ENCODE measurements around the gene RASGRP2.

Gene RASGRP2

DNA sequence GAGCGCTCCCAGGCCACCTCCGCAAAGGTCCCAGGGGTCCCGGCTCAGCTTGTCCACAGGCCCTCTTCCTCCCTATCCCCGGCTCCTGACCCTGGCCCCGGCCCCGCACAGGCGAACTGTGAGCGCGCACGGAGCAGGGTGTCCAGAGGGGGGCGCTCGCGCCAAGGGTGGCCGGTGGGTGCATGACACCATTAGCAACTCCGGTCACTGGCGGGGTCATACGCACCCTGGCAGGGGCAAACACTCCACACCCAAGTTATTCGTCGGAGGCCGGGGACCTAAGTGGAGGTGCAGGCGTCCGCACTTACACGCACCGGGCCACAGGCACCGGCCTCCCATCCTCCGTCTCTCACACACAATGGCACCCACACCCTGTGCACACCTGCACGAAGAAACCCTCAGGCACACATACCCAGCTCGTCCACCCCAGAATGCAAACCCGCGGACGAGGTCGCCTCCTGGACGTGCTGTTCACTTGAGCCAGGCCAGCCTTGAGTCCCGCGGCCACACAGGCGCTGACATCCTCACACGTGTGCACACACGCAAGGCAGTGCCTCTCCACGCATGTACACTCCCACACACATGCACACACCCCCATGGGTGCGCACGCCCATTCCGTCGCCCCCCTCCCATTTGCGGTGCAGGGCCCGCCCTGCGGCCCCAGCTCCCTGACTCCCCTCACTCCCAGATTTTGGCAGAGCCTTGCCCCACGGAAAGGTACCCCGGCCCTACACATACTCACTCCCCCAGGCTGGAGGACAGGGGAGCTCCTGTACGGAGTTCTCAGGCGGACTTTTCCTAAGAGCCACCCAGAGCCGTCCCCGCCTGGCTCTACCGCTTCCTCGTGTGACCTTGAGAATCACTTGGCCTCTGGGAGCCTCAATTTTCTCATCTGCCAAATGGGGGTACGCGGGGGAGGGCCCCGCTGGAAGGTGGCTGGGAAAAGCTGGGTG is at the start of gene RASGRP2:
TSS of gene RASGRP2 (minus strand) at position 552 of the 953 bp plus-strand sequence. CDS start 1,276 bp downstream, outside the sequence.
- peak; percentile 61 for DNase-seq (ENCODE audit: low read depth)

DNA sequence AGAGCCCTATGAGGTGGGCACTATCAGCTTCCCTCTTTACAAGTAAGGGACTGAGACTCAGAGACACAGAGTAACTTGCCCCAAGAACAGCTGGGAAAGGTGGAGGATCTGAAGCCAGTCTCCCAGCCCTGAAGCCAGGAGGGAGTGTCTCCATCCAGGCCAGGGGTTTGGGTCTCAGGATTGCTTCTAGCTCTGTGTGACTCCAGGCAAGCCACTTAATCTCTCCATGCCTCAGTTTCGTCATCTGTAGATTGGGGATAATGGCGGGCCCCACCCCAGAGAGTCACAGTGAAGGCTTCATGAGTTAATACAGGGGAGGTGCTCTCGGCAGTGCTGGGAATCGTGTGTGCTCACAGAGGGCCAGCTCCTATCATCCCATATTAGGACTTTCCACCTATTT is 48.5 kb upstream of the RASGRP2 start:
- DNase-seq (ENCODE audit: low read depth) = no peak

DNA sequence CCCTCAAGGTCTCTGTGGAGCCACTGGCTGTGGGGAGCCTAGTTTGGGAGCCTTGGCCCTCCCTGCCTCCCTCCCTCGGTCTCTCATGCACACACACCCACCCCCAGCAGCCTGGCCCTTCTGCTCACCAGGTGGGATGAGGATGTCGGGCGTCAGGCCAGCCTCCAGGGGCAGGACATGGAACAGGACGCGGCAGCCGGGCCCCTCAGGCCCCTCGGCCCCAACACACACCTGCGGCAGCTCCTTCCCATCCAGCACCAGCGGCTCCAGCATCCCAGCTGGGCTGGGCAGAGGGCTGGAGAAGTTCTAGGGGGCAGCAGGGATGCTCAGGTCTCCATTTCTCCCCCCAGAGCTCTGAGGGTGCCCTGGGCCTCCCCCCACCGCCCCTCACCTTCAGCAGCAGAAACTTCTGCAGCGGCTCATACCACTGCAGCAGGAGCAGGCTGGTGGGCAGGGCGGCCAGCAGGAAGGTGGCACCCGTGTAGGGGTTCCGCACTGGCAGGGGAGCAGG is 47.9 kb upstream of the RASGRP2 start:
- no peak for DNase-seq (ENCODE audit: low read depth)

DNA sequence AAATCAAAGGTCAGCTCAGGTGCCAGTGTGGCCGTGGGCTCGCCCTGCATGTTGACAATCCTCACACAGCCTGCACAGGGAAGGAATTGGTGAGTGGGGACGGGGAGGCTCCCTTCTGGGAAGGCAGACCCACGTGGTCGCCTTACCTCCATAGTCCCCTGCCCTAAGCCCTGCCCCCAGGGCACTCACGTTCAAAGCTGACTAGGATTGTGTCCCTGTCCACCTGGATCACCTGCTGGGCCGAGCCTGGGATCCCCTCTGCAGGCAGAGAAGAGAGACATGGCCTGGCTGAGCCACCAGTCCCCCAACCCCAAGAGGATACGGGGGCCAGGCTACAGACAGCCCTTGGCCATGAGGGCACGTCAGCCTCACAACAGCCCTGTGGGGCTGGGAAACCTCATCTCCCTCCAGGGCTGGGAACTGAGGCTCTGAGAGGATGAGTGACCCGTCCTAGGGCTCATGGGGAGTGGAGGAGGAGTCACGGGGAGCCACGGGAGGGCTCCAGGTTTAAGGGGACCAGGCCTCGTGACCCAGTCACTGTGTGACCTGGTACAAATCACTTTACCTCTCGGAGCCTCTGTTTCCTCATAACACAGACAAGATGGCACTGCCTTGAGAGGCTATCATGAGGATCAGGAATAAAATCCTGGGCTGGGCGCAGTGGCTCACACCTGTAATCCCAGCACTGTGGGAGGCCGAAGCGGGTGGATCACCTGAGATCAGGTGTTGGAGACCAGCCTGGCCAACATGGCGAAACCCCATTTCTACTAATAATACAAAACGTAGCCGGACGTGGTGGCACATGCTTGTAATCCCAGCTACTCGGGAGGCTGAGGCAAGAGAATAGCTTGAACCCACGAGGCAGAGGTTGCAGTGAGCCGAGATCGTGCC is 46.5 kb upstream of the RASGRP2 start:
- no peak for DNase-seq (ENCODE audit: low read depth)

DNA sequence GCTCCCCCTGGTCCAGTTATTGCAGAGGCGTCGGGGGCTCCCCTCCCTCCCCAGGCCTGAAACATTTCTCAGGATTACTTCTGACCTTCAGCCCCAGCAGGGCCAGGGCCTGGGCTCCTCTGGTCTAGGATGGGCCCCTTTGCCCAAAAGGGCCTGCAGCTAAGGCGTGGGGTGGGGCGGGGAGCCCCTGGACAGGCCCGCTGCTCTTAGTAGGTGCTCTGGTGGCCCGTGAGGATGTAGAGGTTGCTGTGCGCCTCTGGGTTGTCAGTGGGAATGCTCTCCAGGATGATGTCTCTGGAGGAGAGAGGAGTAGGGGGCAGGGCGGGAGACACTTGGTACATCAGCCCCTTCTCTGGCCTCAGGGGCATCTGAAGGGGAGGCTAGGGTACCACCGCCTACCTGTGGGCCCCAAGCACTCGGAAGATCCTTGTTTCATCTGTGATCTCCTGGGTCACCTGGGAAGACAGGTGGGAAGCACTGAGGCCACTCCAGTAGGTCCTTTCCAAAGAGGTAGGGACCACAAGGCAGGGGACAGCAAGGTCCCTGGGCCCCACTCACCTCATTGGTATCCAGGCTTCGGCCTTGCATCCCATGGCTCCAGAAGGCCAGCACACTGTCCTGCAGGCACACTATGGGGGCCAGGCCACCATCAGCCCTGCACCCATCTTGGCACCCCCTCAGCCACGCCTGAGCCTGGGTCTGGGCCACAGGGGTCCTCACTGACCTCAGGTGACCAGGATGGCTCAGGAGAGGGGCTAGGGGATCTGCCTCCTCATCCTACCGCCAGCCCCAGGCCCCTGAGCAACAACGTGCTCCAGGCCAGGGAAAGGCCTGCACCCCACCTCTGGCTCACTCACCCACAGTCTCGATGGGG is 45.6 kb upstream of the RASGRP2 start:
- no peak for DNase-seq (ENCODE audit: low read depth)

DNA sequence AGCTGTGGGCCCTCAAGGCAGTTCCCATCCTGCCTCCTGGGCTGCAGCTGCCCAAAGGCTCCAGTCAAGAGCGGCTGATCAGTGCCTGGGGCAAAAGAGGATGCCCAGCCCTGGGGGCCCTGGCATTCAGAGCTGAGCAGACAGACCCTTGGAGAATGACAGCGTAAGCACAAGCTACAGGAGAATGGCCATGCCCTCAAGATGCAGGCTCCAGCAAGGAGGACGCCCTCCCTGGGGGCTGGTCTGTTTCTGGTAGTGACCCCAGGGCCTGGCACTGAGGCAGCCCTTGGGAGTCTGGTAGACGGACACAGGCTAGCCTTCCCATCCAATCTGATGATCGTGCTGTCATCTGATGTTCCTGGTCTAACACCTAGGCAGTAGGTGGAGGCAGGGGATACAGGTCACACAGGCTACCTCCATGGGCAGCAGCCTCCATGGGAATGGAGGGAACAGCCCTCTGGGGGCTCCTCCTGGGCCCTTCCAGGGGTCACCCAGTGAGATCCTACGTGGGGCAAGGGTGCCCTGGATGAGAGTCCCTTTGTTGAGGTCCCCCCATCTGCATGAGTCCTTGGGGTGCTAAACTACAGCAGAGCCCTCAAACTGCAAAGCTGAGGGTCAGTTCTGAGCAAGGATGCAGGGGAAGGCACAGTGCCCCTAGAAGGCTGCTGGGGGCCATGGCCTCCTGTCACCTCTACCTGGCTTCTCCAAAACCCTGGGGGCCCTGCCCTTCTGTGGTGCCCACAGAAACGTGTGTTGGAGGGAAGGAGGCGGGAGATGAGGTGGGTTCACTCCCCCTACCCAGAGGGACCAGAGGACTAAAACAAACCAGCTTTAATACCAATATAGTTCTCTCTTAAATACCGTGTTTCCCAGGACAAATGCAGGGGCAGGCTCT is 44.6 kb upstream of the RASGRP2 start:
- no peak for DNase-seq (ENCODE audit: low read depth)

DNA sequence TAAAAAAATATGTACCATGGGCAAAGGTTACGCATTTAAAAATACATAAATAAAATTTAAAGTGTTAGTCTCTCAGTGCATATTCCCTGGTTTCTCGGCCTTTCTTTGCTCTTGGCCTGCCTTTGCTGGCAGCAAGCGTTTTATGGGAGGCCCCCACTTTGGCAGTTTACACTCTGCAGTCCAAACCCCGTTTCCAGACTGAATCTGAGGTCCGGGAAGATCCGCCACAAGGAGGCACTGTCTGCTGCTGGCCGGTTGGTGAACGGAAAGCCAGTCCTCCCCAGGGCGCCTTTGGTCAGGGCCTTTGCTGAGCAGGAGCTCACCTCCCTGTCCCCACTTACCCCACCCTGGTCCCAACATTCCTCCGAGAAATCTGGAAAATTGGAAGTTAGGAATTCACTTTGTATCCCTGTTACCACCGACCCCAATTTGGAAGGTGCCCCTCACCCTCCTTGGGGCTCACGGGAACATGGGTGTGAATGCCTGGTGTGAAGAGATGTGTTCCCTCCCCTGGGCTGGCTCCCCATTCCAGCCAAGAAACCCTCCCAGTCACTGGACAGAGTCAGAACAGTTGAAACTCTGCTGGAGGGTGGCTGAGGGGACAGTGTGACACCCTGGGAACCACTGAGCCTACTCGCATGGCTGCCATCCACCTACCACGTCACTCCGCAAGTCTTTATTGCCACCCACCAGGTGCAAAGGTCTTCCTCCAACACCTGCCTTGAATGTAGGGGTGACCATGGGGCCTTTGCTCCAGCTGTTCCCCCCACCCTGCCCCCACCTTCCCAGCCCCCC is 43.8 kb upstream of the RASGRP2 start:
- no peak for DNase-seq (ENCODE audit: low read depth)

DNA sequence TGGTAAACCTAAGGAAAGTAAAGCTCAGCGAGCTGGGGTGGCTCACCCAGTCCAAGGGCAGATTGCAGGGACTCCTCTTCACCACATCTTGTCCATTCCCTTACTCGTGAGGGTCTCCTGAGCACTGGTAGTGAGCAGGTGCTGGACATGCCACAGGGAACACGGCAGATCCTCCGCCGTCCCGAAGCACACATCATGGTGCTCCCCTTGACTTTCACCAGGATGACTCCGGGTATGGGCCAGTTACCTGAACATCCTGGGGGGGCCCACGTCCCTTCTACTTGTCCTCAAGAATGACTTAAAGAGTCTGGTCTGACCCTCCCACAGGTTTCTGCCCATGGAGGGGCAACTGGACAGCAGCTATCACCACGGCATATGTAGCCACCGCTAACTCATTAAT is 42.4 kb upstream of the RASGRP2 start:
- DNase-seq (ENCODE audit: low read depth) = no peak

DNA sequence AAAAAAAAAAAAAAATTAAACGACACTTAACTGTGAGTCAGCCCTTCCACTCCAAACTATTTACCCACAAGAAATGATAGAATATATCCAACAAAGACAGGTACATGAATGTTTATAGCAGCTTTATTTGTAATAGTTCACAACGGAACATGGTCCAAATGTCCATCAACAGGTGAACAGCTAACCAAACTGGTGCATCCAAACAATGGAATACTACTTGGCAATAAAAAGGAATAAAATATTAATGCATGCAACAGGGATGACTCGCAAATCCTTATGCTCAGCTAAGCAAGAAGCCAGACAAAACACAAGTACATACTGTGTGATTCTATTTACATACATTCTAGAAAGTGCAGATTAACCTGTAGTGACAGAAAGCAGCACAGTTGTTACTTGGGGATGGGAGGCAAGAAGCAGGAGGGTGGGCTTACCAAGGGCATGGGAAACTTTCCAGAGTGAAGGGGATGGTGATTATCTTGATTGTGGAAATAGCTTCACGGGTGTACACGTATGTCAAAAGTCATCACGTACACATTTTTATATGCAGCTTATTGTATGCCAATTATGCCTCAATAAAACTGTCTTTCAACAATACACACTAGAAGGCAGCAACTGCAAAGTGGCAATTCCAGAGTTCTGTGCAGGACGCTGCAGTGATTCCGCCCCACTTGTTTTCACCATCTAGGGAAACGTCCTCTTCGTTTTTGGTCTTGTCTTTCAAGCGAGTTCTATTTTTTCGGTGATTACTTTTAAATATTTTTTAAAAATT is 41.1 kb upstream of the RASGRP2 start:
- no peak for DNase-seq (ENCODE audit: low read depth)

DNA sequence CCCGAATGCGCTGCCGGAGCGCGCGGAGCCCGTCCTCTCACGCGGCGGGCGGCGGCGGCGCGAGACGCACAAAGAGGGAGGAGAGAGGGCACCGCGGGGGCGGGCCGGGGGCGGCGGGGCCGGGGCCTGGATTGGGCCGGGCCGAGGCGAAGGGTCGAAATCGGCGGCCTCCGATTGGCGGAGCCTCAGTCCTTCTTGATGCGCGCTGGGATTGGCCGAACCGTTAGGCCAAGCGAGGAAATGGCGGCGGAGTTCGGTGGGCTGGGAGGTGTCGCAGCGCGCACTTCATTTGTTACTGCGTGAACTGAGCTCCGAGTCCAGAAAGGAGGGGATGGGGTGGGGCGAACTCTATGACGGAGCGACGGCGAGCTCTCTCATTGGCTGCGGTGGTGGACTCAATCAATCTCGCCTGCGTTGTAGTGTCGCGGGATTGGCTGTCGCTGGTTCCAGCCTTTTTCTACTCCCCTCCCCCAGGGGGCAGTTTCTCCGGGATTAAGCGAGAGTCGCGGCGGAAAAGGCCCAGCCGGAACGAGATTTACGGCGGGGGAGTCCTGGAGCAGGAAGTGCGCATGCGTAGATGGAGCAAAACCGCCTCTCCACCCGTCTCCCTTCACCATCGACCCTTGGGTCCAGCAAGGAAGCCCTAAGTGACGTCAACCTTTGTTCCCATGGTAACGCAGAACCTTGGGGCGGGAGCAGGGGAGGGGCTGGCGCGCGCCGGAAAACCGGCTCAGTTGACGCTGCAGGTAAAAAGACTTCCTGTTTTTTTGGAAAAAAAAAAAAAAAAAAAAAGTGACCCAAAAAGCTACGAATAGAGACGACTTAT is 34.7 kb upstream of the RASGRP2 start, which contains the start of gene SF1:
TSS of gene SF1 (minus strand) at position 70 of the 826 bp plus-strand sequence. CDS start 150 bp downstream, outside the sequence.
- peak; percentile 94 for DNase-seq (ENCODE audit: low read depth)

DNA sequence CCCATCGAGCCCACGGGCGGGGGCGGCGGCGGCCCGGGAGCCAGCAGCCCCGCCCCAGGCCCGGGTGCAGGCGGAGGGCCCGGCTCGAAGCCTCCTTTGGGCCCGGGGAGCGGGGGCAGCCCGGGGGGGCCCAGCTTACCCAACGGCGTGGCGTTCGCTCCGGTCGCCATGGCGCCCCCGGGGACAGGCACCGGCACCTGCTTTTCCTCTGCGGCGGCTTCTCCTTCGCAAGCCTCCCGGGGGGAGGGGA is 34.2 kb upstream of the RASGRP2 start:
- DNase-seq (ENCODE audit: low read depth) = no peak

DNA sequence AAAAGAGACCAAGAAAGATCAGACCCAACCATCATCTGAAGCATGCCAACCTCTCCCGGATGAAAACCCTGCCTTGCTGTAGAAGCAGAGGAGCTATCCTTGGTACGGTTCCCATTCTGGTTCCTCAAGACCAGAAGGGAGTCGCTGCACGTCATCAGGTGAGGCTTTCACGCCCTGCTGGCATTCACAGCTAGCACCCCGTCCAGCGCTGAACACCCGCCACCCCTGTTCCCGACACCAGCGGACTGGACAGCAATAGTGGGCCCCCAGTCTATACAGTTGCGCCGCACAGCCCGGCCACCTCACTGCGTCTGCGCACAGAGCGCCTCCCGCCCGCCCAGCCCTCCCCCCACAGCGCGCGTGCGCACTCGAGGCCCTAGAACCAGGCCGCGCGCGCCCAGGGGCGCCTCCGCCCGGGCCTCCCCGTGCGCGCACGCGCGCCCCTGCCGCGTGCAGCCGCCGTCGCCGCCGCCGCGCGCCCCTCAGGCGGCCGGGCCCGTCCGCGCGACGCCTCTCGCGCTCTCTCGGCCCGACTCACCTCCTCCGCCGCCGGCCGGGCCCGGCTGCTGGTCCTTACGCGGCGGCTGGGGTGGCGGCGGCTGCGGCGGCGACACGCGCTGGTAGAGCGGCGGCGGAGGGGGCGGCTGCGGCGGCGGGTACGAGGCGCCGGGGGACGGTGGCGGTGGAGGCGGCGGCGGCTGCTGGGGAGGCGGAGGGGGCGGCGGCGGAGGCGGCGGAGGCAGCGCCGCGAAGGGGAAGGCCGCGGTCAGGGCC is 33.7 kb upstream of the RASGRP2 start:
- DNase-seq (ENCODE audit: low read depth) = peak; percentile 54

DNA sequence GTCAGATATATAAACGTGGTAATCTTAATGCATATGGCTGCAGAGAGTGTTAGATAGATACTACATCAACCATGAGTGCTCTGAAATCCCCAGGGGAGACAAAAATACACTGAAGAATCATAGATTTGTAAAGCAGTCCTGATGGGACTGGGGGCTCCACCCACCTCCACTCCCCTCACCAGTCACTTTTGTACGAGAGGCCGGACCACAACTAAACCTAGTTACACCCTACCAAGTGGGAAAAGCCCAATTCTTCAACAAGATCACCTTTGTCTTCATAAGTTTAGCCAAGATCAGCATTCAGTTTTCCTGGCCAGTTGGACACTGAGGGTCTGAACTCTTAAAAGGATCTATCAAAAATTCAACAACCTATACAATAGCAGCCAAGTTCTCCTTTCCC is 32.9 kb upstream of the RASGRP2 start:
- no peak for DNase-seq (ENCODE audit: low read depth)

DNA sequence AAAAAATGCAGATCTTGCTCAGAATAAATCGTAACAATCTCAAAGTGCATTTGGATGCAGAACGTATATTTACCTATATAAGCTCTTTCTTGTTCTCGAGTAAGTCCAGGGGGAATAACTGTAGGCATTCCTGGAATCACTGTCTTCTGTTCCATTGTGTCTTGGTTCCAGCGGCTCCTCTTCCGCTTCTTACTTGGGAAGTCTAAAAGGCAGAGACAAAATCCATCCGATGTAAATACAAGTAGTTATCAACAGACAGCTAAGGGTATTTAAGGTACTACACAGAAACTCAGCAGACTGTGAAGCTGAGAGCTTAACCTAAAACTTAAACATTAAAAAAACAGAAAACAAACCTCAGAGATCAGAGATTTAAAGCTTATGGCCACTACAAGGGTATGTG is 32.5 kb upstream of the RASGRP2 start:
- DNase-seq (ENCODE audit: low read depth) = no peak

DNA sequence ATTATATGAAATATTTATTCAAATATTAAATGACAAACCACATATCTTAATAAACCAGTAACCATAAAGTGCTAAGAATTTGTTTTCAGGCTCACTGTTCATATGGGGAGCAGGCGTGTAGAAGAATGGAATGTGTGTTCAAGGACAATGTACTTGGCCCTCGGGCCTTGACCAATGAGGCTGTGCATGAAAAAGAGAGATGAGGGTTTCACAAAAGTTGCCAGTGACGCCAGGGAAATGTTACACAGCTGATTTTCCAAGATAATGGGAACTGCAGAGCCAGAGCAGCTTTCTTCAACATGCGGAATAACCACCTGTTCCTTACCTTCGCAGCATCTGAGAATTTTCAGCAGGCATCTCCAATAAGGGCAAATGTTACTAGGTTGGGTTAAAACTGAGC is 30.2 kb upstream of the RASGRP2 start:
- no peak for DNase-seq (ENCODE audit: low read depth)

DNA sequence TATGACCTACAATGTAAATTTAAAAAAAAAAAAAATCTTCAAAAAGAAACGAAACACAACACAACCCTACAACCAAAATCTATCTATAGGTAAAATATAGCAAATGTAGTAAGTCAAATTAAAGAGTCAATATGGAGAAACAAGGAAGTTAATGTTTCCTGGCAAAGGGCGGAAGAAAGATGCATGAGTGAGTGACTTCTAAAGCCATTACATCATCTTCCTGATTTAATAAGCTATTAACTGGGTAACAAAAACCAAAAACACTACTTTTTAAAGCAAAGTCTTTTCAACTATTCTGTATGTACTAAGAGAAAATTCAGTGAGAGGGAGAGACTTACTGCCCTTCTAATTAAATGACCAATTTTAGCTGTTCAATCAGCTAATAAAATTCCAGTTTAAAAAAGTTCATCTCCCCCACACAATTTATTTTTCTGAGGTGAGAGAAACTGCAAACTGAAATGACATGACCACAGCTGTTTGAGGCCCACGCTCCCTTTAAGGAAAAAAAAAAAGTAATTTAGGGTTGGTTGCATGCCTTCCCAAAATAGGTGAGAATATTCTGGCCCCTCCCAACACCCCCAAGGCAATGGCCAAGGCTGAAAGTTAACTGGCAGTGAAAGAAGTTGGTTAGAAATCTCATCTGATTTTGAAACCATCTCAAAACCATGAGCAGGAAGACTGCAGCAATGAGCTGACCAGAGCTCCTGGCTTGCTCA is 28.5 kb upstream of the RASGRP2 start:
- DNase-seq (ENCODE audit: low read depth) = no peak

DNA sequence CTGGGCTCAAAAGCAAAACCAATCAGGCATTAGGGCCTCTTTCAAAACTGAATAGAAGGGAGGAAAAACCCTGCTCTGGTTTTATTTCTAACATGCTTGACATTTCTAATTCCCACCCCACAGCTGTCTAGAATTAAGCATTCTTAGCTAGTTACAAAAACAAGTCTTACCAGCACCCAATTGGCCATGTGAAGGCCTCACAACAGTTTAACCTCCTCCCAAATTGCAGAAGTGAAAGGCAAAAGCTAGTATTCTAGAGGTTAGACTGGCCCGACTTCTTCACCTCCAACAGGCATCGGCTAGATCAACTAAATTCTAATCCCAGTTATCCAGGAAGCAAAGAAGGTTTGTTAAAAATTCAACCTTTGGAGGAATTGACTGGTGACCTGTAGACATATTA is 27.9 kb upstream of the RASGRP2 start:
- no peak for DNase-seq (ENCODE audit: low read depth)

All from stimulated activated CD8-positive, alpha-beta memory T cell treated with anti-CD3 and anti-CD28 coated beads, Interleukin-7, amount 100 ng/mL, for 24 hours (primary cell).